SK-N-SH treated with all-trans-retinoic acid at 6 μM for 48 hours (cell line): ENCODE data around the gene FGF11.

Experiments
- BACH2 ChIP-seq: fragments of 250-450 bp; sonication (Bioruptor Pico); IDR thresholded peaks from 2 replicates; pipeline ENCODE4 v1.9.0; 2021; ENCODE audit warnings: mild to moderate bottlenecking, borderline replicate concordance
- CREB5 ChIP-seq: fragments of 250-450 bp; sonication (Bioruptor Pico); IDR thresholded peaks from 2 replicates; pipeline ENCODE4 v1.5.1; 2020; ENCODE audit warnings: low read depth, mild to moderate bottlenecking, moderate library complexity
- ISL1 ChIP-seq: fragments of 250-450 bp; sonication (Bioruptor Pico); IDR thresholded peaks from 2 replicates; pipeline ENCODE4 v2.1.2; 2022; ENCODE audit warnings: mild to moderate bottlenecking, moderate library complexity
- RARB ChIP-seq: fragments of 250-450 bp; sonication (Bioruptor Pico); IDR thresholded peaks from 2 replicates; pipeline ENCODE4 v1.8.0; 2021; ENCODE audit warnings: mild to moderate bottlenecking, moderate library complexity
- ZFP3 ChIP-seq: fragments of 250-450 bp; sonication (Bioruptor Pico); IDR thresholded peaks from 2 replicates; pipeline ENCODE4 v1.5.0; 2020; ENCODE audit warnings: mild to moderate bottlenecking, moderate library complexity
- ZNF70 ChIP-seq: fragments of 450-650 bp; formaldehyde crosslinking; IDR thresholded peaks from 2 replicates; pipeline ENCODE4 v1.5.0; 2020; ENCODE audit warnings: mild to moderate bottlenecking, moderate library complexity
- TF ChIP-seq, protein P1 (sequence below): fragments of 250-450 bp; sonication (Bioruptor Pico); IDR thresholded peaks from 2 replicates; pipeline ENCODE4 v1.5.0; 2020; ENCODE audit warnings: mild to moderate bottlenecking, moderate library complexity

GRCh38 chr17:7409716-7410115 lies 29.6 kb upstream of the FGF11 start:
- TF ChIP-seq ISL1 (CRISPR knock-in tag) (no peak), BACH2 (CRISPR knock-in tag) (no peak), RARB (CRISPR knock-in tag) (no peak), ZFP3 (no peak), ZNF70 (CRISPR knock-in tag) (no peak), CREB5 (CRISPR knock-in tag) (no peak)
- TF ChIP-seq, protein P1, sequence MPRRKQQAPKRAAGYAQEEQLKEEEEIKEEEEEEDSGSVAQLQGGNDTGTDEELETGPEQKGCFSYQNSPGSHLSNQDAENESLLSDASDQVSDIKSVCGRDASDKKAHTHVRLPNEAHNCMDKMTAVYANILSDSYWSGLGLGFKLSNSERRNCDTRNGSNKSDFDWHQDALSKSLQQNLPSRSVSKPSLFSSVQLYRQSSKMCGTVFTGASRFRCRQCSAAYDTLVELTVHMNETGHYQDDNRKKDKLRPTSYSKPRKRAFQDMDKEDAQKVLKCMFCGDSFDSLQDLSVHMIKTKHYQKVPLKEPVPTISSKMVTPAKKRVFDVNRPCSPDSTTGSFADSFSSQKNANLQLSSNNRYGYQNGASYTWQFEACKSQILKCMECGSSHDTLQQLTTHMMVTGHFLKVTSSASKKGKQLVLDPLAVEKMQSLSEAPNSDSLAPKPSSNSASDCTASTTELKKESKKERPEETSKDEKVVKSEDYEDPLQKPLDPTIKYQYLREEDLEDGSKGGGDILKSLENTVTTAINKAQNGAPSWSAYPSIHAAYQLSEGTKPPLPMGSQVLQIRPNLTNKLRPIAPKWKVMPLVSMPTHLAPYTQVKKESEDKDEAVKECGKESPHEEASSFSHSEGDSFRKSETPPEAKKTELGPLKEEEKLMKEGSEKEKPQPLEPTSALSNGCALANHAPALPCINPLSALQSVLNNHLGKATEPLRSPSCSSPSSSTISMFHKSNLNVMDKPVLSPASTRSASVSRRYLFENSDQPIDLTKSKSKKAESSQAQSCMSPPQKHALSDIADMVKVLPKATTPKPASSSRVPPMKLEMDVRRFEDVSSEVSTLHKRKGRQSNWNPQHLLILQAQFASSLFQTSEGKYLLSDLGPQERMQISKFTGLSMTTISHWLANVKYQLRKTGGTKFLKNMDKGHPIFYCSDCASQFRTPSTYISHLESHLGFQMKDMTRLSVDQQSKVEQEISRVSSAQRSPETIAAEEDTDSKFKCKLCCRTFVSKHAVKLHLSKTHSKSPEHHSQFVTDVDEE, result no peak
